ENCODE measurements around the gene ATG4A. TPM values are rescaled to one million over a fixed set of nuclear protein-coding genes. Genes with fewer than 3 reads are reported as not detected.

Gene ATG4A
- total and polyA plus RNA-seq, 2 donors, result 8.6 to 9.5 TPM

- no peaks in the 10 kb centered on the region for H3K36me3 ChIP-seq (ENCODE audit: insufficient read depth)
- no peak overlapping the region for H3K27ac ChIP-seq (ENCODE audit: low read depth)
- H3K4me3 ChIP-seq (ENCODE audit: low read depth, low read length), result no peak overlapping the region
- no peaks in the 10 kb centered on the region for H3K4me1 ChIP-seq (ENCODE audit: insufficient read depth)
- DNase-seq (ENCODE audit: extremely low spot score), result no peak
- 39% methylated on average over 1 of the region's 1 CpG for WGBS
Observed at GRCh38 chrX:108088511-108088910, 3.1 kb upstream of the ATG4A start.

GRCh38 chrX:108090491-108091263, 901 bp upstream of the ATG4A start:
- H3K4me1 ChIP-seq (ENCODE audit: insufficient read depth), result no peaks in the 10 kb centered on the region
- WGBS, result under 1% methylated on average over 20 of the region's 20 CpGs
- H3K4me3 ChIP-seq (ENCODE audit: low read depth, low read length), result peak overlapping the region; percentile 67
- no peak for DNase-seq (ENCODE audit: extremely low spot score)
- H3K36me3 ChIP-seq (ENCODE audit: insufficient read depth), result no peaks in the 10 kb centered on the region
- peak overlapping the region; percentile 83 for H3K27ac ChIP-seq (ENCODE audit: low read depth)

GRCh38 chrX:108091878-108092291, 307 bp downstream of the ATG4A start:
- H3K27ac ChIP-seq (ENCODE audit: low read depth), result no peak overlapping the region
- WGBS, result 1% methylated on average over 15 of the region's 15 CpGs
- no peaks in the 10 kb centered on the region for H3K4me1 ChIP-seq (ENCODE audit: insufficient read depth)
- H3K4me3 ChIP-seq (ENCODE audit: low read depth, low read length), result peak overlapping the region; percentile 45
- H3K36me3 ChIP-seq (ENCODE audit: insufficient read depth), result no peaks in the 10 kb centered on the region
- DNase-seq (ENCODE audit: extremely low spot score), result no peak

GRCh38 chrX:108097380-108097779, 5.8 kb downstream of the ATG4A start:
- Histone ChIP-seq H3K36me3 (ENCODE audit: insufficient read depth) (no peaks in the 10 kb centered on the region), H3K4me1 (ENCODE audit: insufficient read depth) (no peaks in the 10 kb centered on the region), H3K27ac (ENCODE audit: low read depth) (no peak overlapping the region), H3K4me3 (ENCODE audit: low read depth, low read length) (no peak overlapping the region)
- WGBS, result 98% methylated on average over 2 of the region's 2 CpGs
- no peak for DNase-seq (ENCODE audit: extremely low spot score)

GRCh38 chrX:108105473-108105872, 13.9 kb downstream of the ATG4A start:
- Histone ChIP-seq H3K4me1 (ENCODE audit: insufficient read depth) (no peaks in the 10 kb centered on the region), H3K36me3 (ENCODE audit: insufficient read depth) (no peaks in the 10 kb centered on the region), H3K4me3 (ENCODE audit: low read depth, low read length) (no peak overlapping the region), H3K27ac (ENCODE audit: low read depth) (no peak overlapping the region)
- no peak for DNase-seq (ENCODE audit: extremely low spot score)

- Histone ChIP-seq H3K4me1 (ENCODE audit: insufficient read depth) (no peaks in the 10 kb centered on the region), H3K4me3 (ENCODE audit: low read depth, low read length) (no peak overlapping the region), H3K27ac (ENCODE audit: low read depth) (no peak overlapping the region), H3K36me3 (ENCODE audit: insufficient read depth) (no peaks in the 10 kb centered on the region)
- no peak for DNase-seq (ENCODE audit: extremely low spot score)
Observed at GRCh38 chrX:108114541-108114940, 23.0 kb downstream of the ATG4A start.

GRCh38 chrX:108117988-108118387, 26.4 kb downstream of the ATG4A start:
- no peak overlapping the region for H3K4me3 ChIP-seq (ENCODE audit: low read depth, low read length)
- no peaks in the 10 kb centered on the region for H3K4me1 ChIP-seq (ENCODE audit: insufficient read depth)
- WGBS, result 26% methylated on average over 3 of the region's 3 CpGs
- peak; percentile 0 for DNase-seq (ENCODE audit: extremely low spot score)
- no peaks in the 10 kb centered on the region for H3K36me3 ChIP-seq (ENCODE audit: insufficient read depth)
- H3K27ac ChIP-seq (ENCODE audit: low read depth), result no peak overlapping the region

GRCh38 chrX:108121291-108121690, 29.7 kb downstream of the ATG4A start:
- H3K4me1 ChIP-seq (ENCODE audit: insufficient read depth), result no peaks in the 10 kb centered on the region
- 48% methylated on average over 3 of the region's 3 CpGs for WGBS
- DNase-seq (ENCODE audit: extremely low spot score), result no peak
- no peak overlapping the region for H3K4me3 ChIP-seq (ENCODE audit: low read depth, low read length)
- H3K27ac ChIP-seq (ENCODE audit: low read depth), result no peak overlapping the region
- no peaks in the 10 kb centered on the region for H3K36me3 ChIP-seq (ENCODE audit: insufficient read depth)

GRCh38 chrX:108122748-108123147, 31.2 kb downstream of the ATG4A start:
- no peak overlapping the region for H3K27ac ChIP-seq (ENCODE audit: low read depth)
- H3K4me1 ChIP-seq (ENCODE audit: insufficient read depth), result no peaks in the 10 kb centered on the region
- 84% methylated on average over 2 of the region's 2 CpGs for WGBS
- H3K4me3 ChIP-seq (ENCODE audit: low read depth, low read length), result no peak overlapping the region
- H3K36me3 ChIP-seq (ENCODE audit: insufficient read depth), result no peaks in the 10 kb centered on the region
- DNase-seq (ENCODE audit: extremely low spot score), result no peak

- Histone ChIP-seq H3K27ac (ENCODE audit: low read depth) (no peak overlapping the region), H3K36me3 (ENCODE audit: insufficient read depth) (no peaks in the 10 kb centered on the region), H3K4me1 (ENCODE audit: insufficient read depth) (no peaks in the 10 kb centered on the region), H3K4me3 (ENCODE audit: low read depth, low read length) (no peak overlapping the region)
- WGBS, result 95% methylated on average over 3 of the region's 3 CpGs
- DNase-seq (ENCODE audit: extremely low spot score), result no peak
Observed at GRCh38 chrX:108123591-108124366, 32.2 kb downstream of the ATG4A start.

GRCh38 chrX:108126661-108127060, 35.1 kb downstream of the ATG4A start:
- Histone ChIP-seq H3K27ac (ENCODE audit: low read depth) (no peak overlapping the region), H3K36me3 (ENCODE audit: insufficient read depth) (no peaks in the 10 kb centered on the region), H3K4me3 (ENCODE audit: low read depth, low read length) (no peak overlapping the region), H3K4me1 (ENCODE audit: insufficient read depth) (no peaks in the 10 kb centered on the region)
- no peak for DNase-seq (ENCODE audit: extremely low spot score)
- WGBS, result 90% methylated on average over 2 of the region's 2 CpGs

GRCh38 chrX:108127152-108127551, 35.6 kb downstream of the ATG4A start:
- no peaks in the 10 kb centered on the region for H3K4me1 ChIP-seq (ENCODE audit: insufficient read depth)
- no peak overlapping the region for H3K4me3 ChIP-seq (ENCODE audit: low read depth, low read length)
- DNase-seq (ENCODE audit: extremely low spot score), result no peak
- 82% methylated on average over 4 of the region's 4 CpGs for WGBS
- no peaks in the 10 kb centered on the region for H3K36me3 ChIP-seq (ENCODE audit: insufficient read depth)
- H3K27ac ChIP-seq (ENCODE audit: low read depth), result no peak overlapping the region

GRCh38 chrX:108130889-108131288, 39.3 kb downstream of the ATG4A start:
- Histone ChIP-seq H3K4me3 (ENCODE audit: low read depth, low read length) (no peak overlapping the region), H3K4me1 (ENCODE audit: insufficient read depth) (no peaks in the 10 kb centered on the region), H3K27ac (ENCODE audit: low read depth) (no peak overlapping the region), H3K36me3 (ENCODE audit: insufficient read depth) (no peaks in the 10 kb centered on the region)
- no peak for DNase-seq (ENCODE audit: extremely low spot score)
- 92% methylated on average over 1 of the region's 1 CpG for WGBS

GRCh38 chrX:108131471-108131870, 39.9 kb downstream of the ATG4A start:
- peaks cover 2% of the 10 kb centered on the region for H3K36me3 ChIP-seq (ENCODE audit: insufficient read depth)
- H3K4me1 ChIP-seq (ENCODE audit: insufficient read depth), result no peaks in the 10 kb centered on the region
- WGBS, result 72% methylated on average over 2 of the region's 2 CpGs
- H3K4me3 ChIP-seq (ENCODE audit: low read depth, low read length), result no peak overlapping the region
- DNase-seq (ENCODE audit: extremely low spot score), result no peak
- H3K27ac ChIP-seq (ENCODE audit: low read depth), result no peak overlapping the region
